ENCODE data around the gene PGPEP1. TPM values are rescaled to one million over a fixed set of nuclear protein-coding genes. Genes with fewer than 3 reads are reported as not detected.
"Not testable (repeated sequence)": the region's sequence is repeated elsewhere in the genome, so short reads cannot be mapped to it uniquely, and the experiment has no call there.

PGPEP1 gene
- total RNA-seq, 1 donor from 2014 or later = 18.3 TPM

DNA sequence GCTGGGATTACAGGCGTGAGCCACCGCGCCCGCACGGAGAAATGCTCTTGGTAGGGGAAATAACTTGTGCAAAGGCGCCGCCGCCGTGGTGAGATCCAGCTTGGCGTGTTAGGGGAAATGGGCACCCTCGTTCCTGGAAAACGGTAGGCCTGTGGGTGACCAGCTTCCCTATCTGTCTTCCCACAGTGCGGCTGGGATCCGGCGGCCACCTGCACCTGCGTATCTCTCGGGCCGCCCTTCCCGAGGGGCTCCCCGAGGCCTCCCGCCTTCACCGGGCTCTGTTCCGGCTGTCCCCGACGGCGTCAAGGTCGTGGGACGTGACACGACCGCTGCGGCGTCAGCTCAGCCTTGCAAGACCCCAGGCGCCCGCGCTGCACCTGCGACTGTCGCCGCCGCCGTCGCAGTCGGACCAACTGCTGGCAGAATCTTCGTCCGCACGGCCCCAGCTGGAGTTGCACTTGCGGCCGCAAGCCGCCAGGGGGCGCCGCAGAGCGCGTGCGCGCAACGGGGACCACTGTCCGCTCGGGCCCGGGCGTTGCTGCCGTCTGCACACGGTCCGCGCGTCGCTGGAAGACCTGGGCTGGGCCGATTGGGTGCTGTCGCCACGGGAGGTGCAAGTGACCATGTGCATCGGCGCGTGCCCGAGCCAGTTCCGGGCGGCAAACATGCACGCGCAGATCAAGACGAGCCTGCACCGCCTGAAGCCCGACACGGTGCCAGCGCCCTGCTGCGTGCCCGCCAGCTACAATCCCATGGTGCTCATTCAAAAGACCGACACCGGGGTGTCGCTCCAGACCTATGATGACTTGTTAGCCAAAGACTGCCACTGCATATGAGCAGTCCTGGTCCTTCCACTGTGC, 47.9 kb downstream of the PGPEP1 start:
- FAIRE-seq (no peak), DNase-seq (ENCODE audit: low spot score in 2 of 2) (peak; percentile 83 to 93)

DNA sequence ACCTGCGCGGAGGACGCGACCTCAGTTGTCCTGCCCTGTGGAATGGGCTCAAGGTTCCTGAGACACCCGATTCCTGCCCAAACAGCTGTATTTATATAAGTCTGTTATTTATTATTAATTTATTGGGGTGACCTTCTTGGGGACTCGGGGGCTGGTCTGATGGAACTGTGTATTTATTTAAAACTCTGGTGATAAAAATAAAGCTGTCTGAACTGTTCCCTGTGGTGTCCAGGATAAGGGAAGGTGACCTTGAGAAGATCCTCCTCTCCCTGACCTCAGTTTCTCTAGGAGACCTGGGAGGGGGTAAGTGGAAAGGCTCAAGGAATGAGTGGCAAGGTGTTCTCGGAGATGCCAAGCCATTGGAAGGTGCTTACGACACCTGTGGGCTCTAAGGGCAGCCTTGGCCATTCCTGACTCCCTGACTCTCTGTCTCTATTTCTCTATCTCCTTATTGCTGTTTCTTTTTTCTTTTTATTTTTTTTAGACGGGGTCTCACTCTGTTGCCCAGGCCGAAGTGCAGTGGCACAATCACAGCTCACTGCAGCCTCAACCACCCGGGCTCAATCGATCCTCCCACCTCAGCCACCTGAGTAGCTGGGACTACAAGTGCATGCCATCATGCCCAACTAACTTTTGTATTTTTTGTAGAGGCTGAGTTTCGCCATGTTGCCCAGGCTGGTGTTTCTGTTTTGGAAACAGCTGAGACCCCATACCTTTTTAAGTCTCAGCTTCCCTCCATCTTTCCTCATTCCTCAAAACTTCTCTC, 48.7 kb downstream of the PGPEP1 start:
- FAIRE-seq (no peak), DNase-seq (ENCODE audit: low spot score in 2 of 2) (no peak)

DNA sequence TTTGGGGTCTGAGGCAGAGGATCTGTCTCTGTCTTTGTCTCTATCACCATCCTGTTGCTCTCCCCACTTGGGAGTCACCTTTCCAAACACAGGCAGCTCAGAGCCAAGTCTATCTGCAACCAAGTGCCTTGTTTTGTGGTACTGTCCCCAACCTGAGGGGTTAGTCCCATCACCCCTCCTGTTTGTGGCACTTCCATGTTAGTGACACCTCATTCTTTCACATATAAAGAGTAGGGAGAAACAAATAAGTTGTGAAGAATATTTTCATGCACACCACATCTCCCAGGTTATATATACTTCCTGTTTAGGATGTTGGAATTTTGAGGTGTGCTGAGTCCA, 49.3 kb downstream of the PGPEP1 start:
- FAIRE-seq (no peak), DNase-seq (ENCODE audit: low spot score in 2 of 2) (no peak)

DNA sequence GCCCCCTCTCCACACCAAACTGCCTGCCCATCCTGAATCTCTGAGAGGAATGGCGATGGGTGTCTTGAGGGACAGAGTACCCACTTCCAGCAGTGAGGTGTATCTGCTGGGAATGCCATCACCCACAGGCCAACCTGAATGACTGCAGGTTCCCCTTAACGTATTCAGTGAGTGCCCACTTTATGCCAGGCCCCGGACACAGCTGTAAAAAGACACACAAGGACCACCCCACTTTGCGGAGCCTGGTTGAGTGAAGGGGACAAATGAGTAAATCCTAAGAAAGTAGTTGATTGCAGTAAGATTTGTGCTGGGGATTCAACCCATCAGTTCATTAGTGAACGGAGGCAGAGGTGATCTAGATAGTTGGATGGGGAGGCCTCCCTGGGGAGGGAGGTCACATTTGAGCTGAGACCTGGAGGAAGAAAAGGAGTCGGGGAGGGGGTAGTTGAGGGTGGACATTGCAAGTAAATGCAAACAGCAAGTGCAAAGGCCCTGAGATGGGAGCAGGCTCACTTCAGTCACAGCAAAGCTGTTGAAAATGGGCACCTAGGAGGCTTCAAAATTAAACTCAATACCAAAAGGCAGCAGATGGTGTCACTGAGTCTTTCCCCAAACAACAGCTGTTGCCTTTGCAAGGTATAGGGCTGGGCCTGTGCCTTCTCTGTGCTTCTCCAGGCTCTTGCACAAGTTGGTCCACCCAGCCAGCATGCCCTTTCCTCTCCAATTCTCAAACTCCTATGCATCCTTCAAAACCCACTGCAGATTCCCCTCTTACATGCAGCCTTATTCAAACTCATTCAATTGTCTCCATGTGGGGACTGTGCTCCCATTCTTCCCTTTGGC, 49.9 kb downstream of the PGPEP1 start:
- FAIRE-seq = no peak
- no peak for DNase-seq (ENCODE audit: low spot score in 2 of 2)

DNA sequence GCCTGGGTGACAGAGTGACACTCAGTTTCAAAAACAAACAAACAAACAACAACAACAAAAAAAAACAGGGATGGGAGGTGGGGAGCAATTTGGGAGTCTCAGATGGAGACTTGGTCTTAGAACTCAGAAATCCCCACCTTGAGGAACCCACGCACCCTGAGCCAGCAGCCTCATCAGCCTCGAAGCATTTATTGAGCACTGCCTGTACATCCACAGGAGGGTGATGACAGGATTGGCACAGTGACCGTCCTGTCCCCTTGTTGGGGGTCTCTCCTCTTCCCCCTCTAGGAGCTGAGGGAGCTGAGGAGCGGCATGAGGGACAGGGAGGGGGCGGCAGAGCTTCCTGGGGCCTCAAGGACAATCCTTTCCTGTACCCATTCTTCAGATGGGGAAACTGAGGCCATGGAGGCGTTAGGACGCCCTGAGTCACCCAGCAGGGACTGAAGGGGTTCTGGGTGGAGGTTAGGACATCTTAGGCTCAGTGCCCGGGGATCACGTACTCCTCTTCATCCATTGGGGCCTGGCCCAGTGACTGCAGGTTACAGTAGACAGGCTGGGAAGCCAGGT, 51.2 kb downstream of the PGPEP1 start:
- FAIRE-seq (no peak), DNase-seq (ENCODE audit: low spot score in 2 of 2) (no peak)

DNA sequence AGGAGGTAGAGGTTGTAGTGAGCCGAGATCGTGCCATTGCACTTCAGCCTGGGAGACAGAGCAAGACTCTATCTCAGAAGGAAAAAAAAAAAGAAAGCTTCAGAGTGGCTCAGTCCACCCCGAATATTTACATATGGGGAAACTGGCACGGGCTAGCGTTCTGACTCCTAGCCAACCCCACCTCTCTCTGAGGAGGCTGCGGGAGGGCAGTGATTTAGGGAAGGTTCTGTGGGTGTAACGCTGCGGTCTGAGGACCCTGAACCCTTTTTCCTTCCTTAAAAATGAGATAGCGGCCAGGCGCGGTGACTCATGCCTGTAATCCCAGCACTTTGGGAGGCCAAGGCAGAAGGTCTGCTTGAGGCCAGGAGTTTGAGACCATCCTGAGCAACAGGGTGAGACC, 52.0 kb downstream of the PGPEP1 start:
- DNase-seq (ENCODE audit: low spot score in 2 of 2) (no peak), FAIRE-seq (no peak)

DNA sequence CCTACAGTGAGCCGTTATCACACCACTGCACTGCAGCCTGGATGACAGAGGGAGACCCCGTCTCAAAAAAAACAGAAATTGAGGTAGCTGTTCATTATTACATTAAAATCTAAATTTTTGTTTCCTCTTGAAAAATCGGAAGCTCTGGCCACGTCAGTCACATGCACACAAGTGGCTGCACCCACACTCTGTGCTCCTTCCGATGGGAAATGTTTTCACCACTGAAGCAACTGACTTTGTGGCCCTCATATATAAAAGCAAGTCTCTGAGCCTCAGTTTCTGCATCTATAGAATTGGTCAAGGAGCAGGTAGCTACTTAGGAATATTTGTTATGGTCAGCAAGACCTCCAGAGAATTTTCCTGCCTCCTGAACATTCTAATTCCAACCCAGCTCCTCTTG, 52.5 kb downstream of the PGPEP1 start:
- DNase-seq (ENCODE audit: low spot score in 2 of 2) = no peak
- FAIRE-seq = no peak

DNA sequence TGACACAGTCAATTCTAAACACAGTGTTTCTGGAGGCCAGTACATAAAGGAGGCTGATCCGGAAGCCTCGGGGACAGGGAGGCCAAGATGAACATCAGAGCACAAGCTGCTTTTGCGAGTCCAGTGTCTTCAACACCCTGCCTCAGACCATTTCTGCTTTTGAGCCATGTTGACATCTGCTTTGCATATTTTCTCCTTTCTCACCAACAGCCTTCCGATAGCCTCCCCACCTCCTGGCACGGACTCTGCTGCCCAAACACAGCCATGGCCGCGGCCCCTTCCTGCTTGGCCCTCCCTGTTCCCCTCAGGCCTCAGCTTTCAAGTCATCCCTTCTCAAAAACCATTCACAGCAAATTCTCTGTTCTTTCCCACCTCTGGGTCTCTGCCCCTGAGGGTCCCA, 53.4 kb downstream of the PGPEP1 start:
- no peak for DNase-seq (ENCODE audit: low spot score in 2 of 2)
- FAIRE-seq = no peak

DNA sequence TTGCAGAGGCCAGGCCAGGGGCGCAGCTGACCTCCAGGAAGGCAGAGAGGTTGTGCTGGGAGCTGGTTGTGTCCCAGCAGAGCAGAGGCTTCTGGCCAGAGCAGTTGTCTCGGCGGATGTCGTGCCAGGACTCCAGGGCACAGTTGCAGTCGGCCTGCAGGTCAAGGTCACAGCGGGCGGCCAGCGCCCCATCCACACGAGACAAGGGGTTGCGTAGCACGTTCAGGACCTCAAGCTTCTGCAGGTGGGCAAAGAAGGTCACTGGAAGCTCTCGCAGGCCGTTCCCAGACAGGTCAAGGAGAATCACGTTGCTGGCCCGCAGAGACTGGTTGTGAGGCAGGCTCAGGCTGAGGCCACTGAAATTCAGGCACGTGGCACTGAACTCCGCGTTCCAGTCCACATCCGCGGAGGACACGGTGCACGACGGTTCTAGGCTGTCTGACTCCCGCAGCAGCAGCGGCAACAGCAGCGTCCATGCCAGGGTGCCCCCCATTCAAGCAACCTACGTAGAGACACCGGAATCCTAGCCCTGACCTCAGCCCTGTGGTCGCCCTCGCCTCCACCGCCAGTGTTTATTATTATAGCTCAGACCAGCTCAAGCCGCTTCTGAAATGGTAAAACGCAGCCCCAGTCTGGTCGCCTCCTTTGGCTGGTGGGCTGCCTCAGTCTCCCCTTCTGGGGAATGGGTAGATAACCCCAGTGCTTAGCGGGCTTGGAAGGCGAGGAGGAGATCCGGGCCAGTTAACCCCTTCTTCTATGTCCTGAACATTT, 56.3 kb downstream of the PGPEP1 start:
- DNase-seq (ENCODE audit: low spot score in 2 of 2) (no peak), FAIRE-seq (no peak)

DNA sequence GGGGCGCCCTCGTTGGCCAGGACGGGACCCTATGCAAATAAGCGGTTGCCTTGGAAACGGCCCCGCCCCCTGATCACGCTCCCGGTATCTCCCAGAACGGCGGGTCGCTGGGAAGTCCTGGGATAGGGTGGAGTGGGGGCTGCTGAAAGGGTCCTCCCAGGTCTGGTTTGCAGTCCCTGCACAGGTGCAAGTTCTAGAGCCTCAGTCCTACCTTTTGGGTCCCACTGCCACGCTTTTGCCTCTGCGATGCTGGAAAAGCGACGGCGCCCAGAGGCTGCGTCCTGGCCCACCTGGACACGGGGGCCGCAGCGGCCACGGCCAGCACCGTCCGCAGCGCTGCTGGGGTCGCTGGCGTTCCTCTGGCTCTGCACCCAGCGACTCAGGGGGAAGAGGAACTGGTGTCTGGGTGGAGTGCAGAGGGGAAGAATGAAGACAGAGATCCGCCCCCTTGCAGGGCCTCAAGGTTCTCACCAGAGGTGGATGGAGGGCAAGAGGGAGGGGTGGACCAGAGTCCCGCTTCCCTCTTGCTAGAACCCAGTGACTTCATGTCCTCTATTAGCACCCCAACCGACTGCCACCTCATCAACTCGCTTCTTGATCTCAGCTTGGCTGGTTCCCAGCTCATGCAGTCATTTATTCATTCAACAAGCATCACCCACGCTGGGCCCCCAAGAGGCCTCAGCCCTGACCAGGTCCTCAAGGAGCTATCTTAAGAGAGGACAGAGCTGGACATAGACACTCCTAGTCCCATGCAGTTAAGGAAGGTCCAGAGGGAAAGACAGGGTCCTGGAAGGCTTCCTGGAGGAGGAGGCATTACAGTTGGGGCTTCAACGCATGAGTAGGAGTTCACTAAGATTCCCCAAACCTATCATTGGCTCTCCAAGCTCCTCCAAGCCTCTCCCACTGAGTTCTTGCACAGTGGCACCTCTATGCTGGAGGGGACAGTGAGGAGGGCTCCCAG, 57.1 kb downstream of the PGPEP1 start, which contains the start of gene LRRC25:
Gene LRRC25 (minus strand): TSS at position 381 of the 961 bp plus-strand sequence. CDS start 659 bp downstream, outside the sequence.
- FAIRE-seq (no peak), DNase-seq (ENCODE audit: low spot score in 2 of 2) (no peak)

DNA sequence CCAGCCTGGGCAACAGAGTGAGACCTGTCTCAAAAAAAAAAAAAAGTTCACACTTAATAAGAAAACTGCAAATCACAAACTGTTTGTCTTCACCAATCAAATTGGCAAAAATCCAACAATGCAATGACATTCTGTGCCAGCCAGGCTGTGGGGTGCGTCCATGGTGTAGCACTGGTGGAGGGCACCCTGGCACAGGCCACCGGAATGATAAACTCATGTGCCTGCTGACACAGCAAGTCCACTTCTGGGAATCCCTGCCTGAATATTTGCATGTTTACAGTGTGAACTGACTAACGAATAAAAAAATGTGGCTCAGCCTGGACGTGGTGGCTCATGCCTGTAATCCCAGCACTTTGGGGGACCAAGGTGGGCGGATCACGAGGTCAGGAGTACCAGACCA, 58.6 kb downstream of the PGPEP1 start:
- DNase-seq (ENCODE audit: low spot score in 2 of 2) = no peak
- no peak for FAIRE-seq

DNA sequence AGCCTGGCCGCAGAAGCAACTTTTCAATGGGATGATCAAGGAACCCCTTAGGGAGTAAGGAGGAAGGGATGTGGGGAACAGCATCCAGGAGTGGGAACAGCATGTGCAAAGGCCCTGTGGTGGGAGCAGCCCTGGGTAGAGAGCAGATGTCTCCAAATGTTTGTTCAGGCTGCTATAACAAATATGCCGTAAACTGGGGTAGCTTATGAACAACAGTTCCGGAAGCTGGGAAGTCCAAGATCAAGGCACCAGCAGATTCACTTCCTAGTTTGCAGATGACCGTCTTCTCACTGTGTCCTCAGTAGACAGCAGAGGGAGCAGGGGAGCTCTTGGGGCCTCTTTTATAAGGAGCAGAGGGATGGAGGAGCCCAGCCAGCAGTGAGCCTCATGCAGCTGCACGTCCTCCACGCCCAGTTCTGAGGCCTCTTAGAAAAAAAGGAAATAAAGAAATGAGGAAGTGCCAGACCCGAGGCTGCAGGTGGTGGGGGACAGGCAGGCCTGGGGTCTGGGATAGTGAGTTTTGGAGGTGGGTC, 61.2 kb downstream of the PGPEP1 start:
- FAIRE-seq = no peak
- no peak for DNase-seq (ENCODE audit: low spot score in 2 of 2)

DNA sequence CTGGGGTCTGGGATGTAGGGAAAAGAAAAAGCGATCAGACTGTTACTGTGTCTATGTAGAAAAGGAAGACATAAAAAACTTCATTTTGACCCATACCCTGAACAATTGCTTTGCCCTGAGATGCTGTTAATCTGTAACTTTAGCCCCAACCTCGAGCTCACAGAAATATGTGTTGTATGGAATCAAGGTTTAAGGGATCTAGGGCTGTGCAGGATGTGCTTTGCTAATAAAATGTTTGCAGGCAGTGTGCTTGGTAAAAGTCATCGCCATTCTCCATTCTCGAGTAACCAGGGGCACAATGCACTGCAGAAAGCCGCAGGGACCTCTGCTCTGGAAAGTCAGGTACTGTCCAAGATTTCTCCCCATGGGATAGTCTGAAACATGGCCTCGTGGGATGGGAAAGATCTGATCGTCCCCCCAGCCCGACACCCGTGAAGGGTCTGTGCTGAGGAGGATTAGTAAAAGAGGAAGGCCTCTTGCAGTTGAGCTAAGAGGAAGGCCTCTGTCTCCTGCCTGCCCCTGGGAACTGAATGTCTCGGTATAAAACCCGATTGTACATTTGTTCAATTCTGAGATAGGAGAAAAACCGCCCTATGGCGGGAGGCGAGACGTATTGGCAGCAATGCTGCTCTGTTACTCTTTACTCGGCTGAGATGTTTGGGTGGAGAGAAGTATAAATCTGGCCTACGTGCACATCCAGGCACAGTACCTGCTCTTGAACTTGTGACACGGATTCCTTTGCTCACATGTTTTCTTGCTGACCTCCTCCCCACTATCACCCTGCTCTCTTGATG, 62.3 kb downstream of the PGPEP1 start:
- FAIRE-seq; DNase-seq (ENCODE audit: low spot score in 2 of 2): not testable (repeated sequence)

DNA sequence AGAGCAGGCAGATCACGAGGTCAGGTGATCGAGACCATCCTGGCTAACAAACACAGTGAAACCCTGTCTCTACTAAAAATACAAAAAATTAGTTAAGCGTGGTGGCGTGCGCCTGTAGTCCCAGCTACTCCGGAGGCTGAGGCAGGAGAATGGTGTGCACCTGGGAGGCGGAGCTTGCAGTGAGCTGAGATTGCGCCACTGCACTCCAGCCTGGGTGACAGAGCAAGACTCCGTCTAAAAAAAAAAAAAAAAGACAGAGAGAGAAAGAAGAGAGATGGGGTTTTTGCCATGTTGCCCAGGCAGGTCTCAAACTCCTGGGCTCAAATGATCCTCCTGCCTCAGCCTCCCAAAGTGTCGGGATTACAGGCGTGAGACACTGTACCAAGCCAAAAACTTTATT, 65.4 kb downstream of the PGPEP1 start:
- FAIRE-seq; DNase-seq (ENCODE audit: low spot score in 2 of 2): not testable (repeated sequence)

DNA sequence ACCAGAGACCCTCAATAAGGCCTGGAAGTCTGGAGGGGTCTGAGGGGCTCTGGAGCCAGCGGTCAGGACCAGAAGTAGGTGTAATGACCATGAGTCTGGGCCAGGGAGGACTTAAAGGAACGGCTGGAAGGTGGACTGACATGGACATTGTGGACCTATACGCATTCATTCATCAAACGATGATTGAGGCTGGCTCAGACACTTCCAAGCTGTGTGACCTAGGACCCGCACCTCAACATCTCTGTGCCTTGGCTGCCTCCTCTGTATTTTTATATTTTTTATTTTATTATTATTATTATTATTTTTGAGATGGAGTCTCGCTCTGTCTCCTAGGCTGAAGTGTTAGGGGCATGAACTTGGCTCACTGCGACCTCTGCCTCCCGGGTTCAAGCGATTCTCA, 66.4 kb downstream of the PGPEP1 start:
- DNase-seq (ENCODE audit: low spot score in 2 of 2) = no peak
- no peak for FAIRE-seq

DNA sequence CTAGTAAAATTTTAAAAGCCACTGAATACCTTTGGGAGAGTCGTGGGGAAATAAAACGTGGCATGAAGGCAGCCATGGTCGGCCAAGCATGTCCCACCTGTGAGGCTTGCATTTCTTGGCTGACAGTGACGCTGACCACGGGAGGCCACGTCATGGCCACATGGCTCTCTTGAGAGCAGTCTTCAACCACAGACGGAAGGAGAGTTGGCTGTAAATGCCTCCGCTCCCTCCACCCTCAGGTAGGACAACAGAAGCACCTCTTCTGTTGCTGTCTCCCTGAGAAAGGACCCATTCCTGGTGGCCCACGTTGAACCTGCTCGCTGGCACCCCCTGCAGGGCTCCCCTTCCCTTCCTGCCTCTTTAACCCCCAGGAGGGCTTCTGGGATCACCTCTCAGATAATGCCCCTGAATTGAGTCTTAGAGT, 67.7 kb downstream of the PGPEP1 start:
- FAIRE-seq = no peak

DNA sequence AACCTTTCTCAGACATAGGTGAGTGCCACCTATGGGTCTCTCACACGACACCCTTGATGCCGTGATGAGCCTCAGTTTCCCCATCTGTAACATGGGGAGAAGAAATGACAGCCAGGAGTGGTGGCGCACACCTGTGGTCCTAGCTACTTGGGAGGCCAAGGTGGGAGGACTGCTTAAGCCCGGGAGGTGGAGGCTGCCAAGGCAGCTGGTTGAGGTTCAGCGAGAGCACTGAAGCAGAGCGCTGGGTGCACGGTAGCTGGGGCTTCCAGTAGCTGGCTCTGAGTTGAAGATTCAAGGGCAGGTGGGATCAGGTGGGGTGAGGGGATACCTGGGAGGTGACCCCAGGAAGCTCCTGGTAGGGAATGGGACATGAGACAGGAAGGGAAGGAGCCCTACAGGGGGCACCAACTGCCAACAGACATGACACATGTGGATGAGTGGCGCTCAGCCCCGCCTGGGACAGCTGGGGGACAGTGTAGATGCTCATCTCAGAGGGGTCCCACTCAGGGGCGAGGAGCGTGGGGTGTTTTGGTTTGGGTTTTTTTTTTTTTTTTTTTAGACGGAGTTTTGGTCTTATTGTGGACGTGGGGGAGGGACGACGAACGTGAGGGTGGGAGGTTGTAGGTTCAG, 72.3 kb downstream of the PGPEP1 start:
- no peak for FAIRE-seq
- no peak for DNase-seq (ENCODE audit: low spot score in 2 of 2)

More for the DNA sequence above, 67.7 kb downstream of the PGPEP1 start:
- no peak for DNase-seq (ENCODE audit: low spot score in 2 of 2)
